Tibial artery (tissue), 4 donors: ENCODE results near the gene ACR.
"Not testable (repeated sequence)": the region's sequence is repeated elsewhere in the genome, so short reads cannot be mapped to it uniquely, and the experiment has no call there.

Experiments used
- DNase-seq, 2 donors: peaks; one replicate each; pipeline ENCODE4 v3.0.0-alpha.2; 2019
- H3K27ac ChIP-seq, 2 donors: fragments of 200-600 bp; sonication (generic) in 1 of 2; 1 replicate in 1 of 2; 2 replicates in 1 of 2; pipeline ENCODE4 v1.5.1; 2018 to 2019; ENCODE audit warnings: mild to moderate bottlenecking in 1 of 2
- H3K27me3 ChIP-seq, 2 donors: fragments of 200-600 bp; sonication (generic) in 1 of 2; one replicate each; pipeline versions ENCODE4 v1.5.1 to v1.6.0; 2016 to 2019
- H3K36me3 ChIP-seq, 3 donors: fragments of 200-600 bp; sonication (generic) in 2 of 3; one replicate each; pipeline ENCODE4 v1.5.1; 2016 to 2019; ENCODE audit warnings: mild to moderate bottlenecking in 2 of 3
- H3K4me1 ChIP-seq, 4 donors: fragments of 200-600 bp; sonication (generic) in 2 of 4; 1 replicate in 3 of 4; 2 replicates in 1 of 4; pipeline ENCODE4 v1.5.1; 2016 to 2019
- H3K4me3 ChIP-seq, 2 donors: fragments of 200-600 bp; sonication (generic) in 1 of 2; 1 replicate in 1 of 2; 2 replicates in 1 of 2; pipeline ENCODE4 v1.5.1; 2018 to 2019; ENCODE audit warnings: mild to moderate bottlenecking in 2 of 2
- H3K9me3 ChIP-seq, 3 donors: fragments of 200-600 bp; sonication (generic) in 1 of 3; one replicate each; pipeline ENCODE4 v1.5.1; 2016 to 2019
- CTCF ChIP-seq, 2 experiments: fragments of 200-600 bp in 1 of 2; fragments of 450-650 bp in 1 of 2; IDR thresholded peaks; one replicate each; pipeline ENCODE4 v1.5.1; 2017 to 2019; ENCODE audit warnings: antibody characterized with exemption in 2 of 2, mild to moderate bottlenecking in 1 of 2, moderate library complexity in 1 of 2
- intact Hi-C: fragments of 100-400 bp; cut with DNase I; formaldehyde crosslinking; loops from one replicate; pipeline ENCODE4 v1.15.0; 2023; ENCODE audit warnings: low total_unique reads

The ACR gene

GRCh38 chr22:50739279-50739691, 1.3 kb downstream of the ACR start:
- Histone ChIP-seq H3K27me3 (peaks cover 0 to 41% of the 10 kb centered on the region in 2 donors), H3K9me3 (no peaks in the 10 kb centered on the region), H3K27ac (no peak overlapping the region), H3K36me3 (no peaks in the 10 kb centered on the region), H3K4me1 (no peaks in the 10 kb centered on the region), H3K4me3 (no peak overlapping the region)
- no peak for TF ChIP-seq CTCF (IDR thresholded peaks at IDR 0.05)
- intact Hi-C loops, result no loop called here
- DNase-seq, result peak in 1 of 2 donors; percentile 45

- H3K4me1 ChIP-seq, result no peaks in the 10 kb centered on the region
- intact Hi-C loops, result no loop called here
- peak in 1 of 2 donors; percentile 54 for DNase-seq
These were observed 1.9 kb downstream of the ACR start for GRCh38 chr22:50739894-50740293.

GRCh38 chr22:50740714-50741113, 2.7 kb downstream of the ACR start:
- intact Hi-C loops, H3K4me3 ChIP-seq, H3K27ac ChIP-seq, DNase-seq, H3K9me3 ChIP-seq, H3K36me3 ChIP-seq, H3K4me1 ChIP-seq: not testable (repeated sequence)
- H3K27me3 ChIP-seq, result peaks cover 0 to 29% of the 10 kb centered on the region in 2 donors

More at GRCh38 chr22:50739894-50740293, 1.9 kb downstream of the ACR start:
- Histone ChIP-seq H3K27ac (no peak overlapping the region), H3K9me3 (no peaks in the 10 kb centered on the region), H3K4me3 (no peak overlapping the region), H3K27me3 (peaks cover 0 to 35% of the 10 kb centered on the region in 2 donors), H3K36me3 (no peaks in the 10 kb centered on the region)
- no peak for TF ChIP-seq CTCF (IDR thresholded peaks at IDR 0.05)

- H3K36me3 ChIP-seq, H3K4me1 ChIP-seq, H3K9me3 ChIP-seq, DNase-seq, intact Hi-C loops, H3K27ac ChIP-seq, H3K4me3 ChIP-seq: not testable (repeated sequence)
- peaks cover 0 to 12% of the 10 kb centered on the region in 2 donors for H3K27me3 ChIP-seq
These were observed 6.4 kb downstream of the ACR start for GRCh38 chr22:50744424-50744823.

GRCh38 chr22:50747521-50747920, 9.5 kb downstream of the ACR start:
- DNase-seq, H3K36me3 ChIP-seq, intact Hi-C loops, H3K4me1 ChIP-seq, H3K9me3 ChIP-seq, H3K27ac ChIP-seq, H3K27me3 ChIP-seq, H3K4me3 ChIP-seq: not testable (repeated sequence)

- H3K4me3 ChIP-seq, intact Hi-C loops: not testable (repeated sequence)
These were observed 10.6 kb downstream of the ACR start for GRCh38 chr22:50748630-50749029.

GRCh38 chr22:50749302-50750074, 11.5 kb downstream of the ACR start:
- H3K4me1 ChIP-seq, DNase-seq, H3K27ac ChIP-seq, H3K36me3 ChIP-seq, H3K4me3 ChIP-seq, H3K9me3 ChIP-seq, intact Hi-C loops, H3K27me3 ChIP-seq: not testable (repeated sequence)

More at GRCh38 chr22:50748630-50749029, 10.6 kb downstream of the ACR start:
- not testable (repeated sequence) for H3K27ac ChIP-seq, DNase-seq, H3K27me3 ChIP-seq, H3K9me3 ChIP-seq, H3K4me1 ChIP-seq, H3K36me3 ChIP-seq

GRCh38 chr22:50755251-50755650, 17.2 kb downstream of the ACR start:
- H3K4me3 ChIP-seq, H3K27ac ChIP-seq, H3K36me3 ChIP-seq, DNase-seq, intact Hi-C loops, H3K27me3 ChIP-seq, H3K9me3 ChIP-seq, H3K4me1 ChIP-seq: not testable (repeated sequence)

- H3K4me3 ChIP-seq, result peak overlapping the region in 1 of 2 donors; percentile 44
- DNase-seq, intact Hi-C loops, H3K4me1 ChIP-seq, H3K27ac ChIP-seq, H3K27me3 ChIP-seq, H3K36me3 ChIP-seq, H3K9me3 ChIP-seq: not testable (repeated sequence)
These were observed 18.4 kb downstream of the ACR start for GRCh38 chr22:50756406-50756805.

- H3K9me3 ChIP-seq, H3K27me3 ChIP-seq, H3K36me3 ChIP-seq, H3K27ac ChIP-seq, H3K4me1 ChIP-seq, intact Hi-C loops: not testable (repeated sequence)
- peak overlapping the region; percentile 34 to 44 for H3K4me3 ChIP-seq
- peak in 1 of 2 donors; percentile 42 for DNase-seq
These were observed 19.0 kb downstream of the ACR start for GRCh38 chr22:50756949-50757491.

GRCh38 chr22:50759597-50760341, 21.8 kb downstream of the ACR start:
- H3K27me3 ChIP-seq, H3K9me3 ChIP-seq, H3K36me3 ChIP-seq, H3K4me1 ChIP-seq, H3K4me3 ChIP-seq, intact Hi-C loops, H3K27ac ChIP-seq, DNase-seq: not testable (repeated sequence)

GRCh38 chr22:50761829-50762228, 23.8 kb downstream of the ACR start:
- H3K4me1 ChIP-seq, H3K36me3 ChIP-seq, intact Hi-C loops, H3K27me3 ChIP-seq, H3K4me3 ChIP-seq, H3K9me3 ChIP-seq, DNase-seq, H3K27ac ChIP-seq: not testable (repeated sequence)
